ENCODE measurements around the gene DPCD. TPM values are rescaled to one million over a fixed set of nuclear protein-coding genes. Genes with fewer than 3 reads are reported as not detected.

The DPCD gene
- total RNA-seq, 2 experiments from 2014 or later, result 9.1 to 10.3 TPM

GRCh38 chr10:101577121-101577871 is 10.8 kb upstream of the DPCD start:
- H3K9me3 ChIP-seq (ENCODE audit: low read length), result no peaks in the 10 kb centered on the region
- no peak overlapping the region for H2AFZ ChIP-seq (ENCODE audit: low read length)
- TF ChIP-seq CTCF (conservative IDR thresholded peaks at IDR 0.05; ENCODE audit: low read length) (no peak), EZH2phosphoT487 (IDR thresholded peaks at IDR 0.05; ENCODE audit: borderline replicate concordance, low read depth, low read length) (no peak)
- H3K4me1 ChIP-seq (ENCODE audit: insufficient read depth, low read length, poor library complexity, severe bottlenecking), result peaks cover 8% of the 10 kb centered on the region
- no peak overlapping the region for H3K27ac ChIP-seq (ENCODE audit: low read depth, low read length, poor library complexity, severe bottlenecking)
- ChIA-PET POLR2A (interaction anchor here (0.9 kb wide), 1 partner anchor 204 kb away, joined by 4 read pairs; no protein-coding TSS in a partner anchor), CTCF (ENCODE audit: unreplicated experiment) (no interaction called here)
- H3K4me2 ChIP-seq (ENCODE audit: low read length), result no peak overlapping the region
- intact Hi-C loops (cut with micrococcal nuclease; ENCODE audit: unreplicated experiment), result no loop called here
- H3K79me2 ChIP-seq (ENCODE audit: insufficient read depth, low read depth, low read length), result no peaks in the 10 kb centered on the region
- H3K4me3 ChIP-seq (ENCODE audit: low read depth, low read length, poor library complexity, severe bottlenecking), result no peak overlapping the region
- BruUV-seq (replicated peaks), result no TSS peak
- H4K20me1 ChIP-seq (ENCODE audit: insufficient read depth, low read length), result no peaks in the 10 kb centered on the region
- DNase-seq (ENCODE audit: low spot score), result no peak
- H3K36me3 ChIP-seq (ENCODE audit: insufficient read depth, low read length), result 0 out of 2 replicates have a peak, but pooled peaks cover 3% of the 10 kb centered on the region
- H3K9me2 ChIP-seq (ENCODE audit: insufficient read depth, low read length), result no peaks in the 10 kb centered on the region

DNA sequence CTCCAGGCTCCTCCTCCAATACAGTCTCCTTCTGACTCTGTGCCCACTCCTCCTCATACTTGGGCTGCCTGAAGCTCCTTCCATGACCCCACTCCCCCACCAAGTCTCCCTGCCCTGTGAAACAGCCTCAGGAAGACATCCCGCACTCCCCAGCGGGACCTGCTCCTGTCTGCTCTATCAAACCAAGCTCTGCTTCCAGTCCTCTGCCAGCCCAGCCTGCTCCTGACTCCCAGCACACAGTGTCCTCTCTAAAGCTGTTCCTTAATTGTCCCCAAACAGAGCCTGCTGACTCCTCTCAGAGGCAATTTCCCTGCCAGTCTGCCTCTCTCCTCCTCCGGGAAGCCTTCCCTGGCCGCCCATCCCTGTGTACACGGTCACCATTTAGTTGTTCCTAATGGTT is 9.9 kb upstream of the DPCD start:
- BruUV-seq (replicated peaks), result no TSS peak
- no peak overlapping the region for H3K27ac ChIP-seq (ENCODE audit: low read depth, low read length, poor library complexity, severe bottlenecking)
- H3K36me3 ChIP-seq (ENCODE audit: insufficient read depth, low read length), result 0 out of 2 replicates have a peak, but pooled peaks cover 3% of the 10 kb centered on the region
- H3K4me1 ChIP-seq (ENCODE audit: insufficient read depth, low read length, poor library complexity, severe bottlenecking), result peaks cover 8% of the 10 kb centered on the region
- intact Hi-C loops (cut with micrococcal nuclease; ENCODE audit: unreplicated experiment), result no loop called here
- H4K20me1 ChIP-seq (ENCODE audit: insufficient read depth, low read length), result no peaks in the 10 kb centered on the region
- no peak overlapping the region for H2AFZ ChIP-seq (ENCODE audit: low read length)
- DNase-seq (ENCODE audit: low spot score), result no peak
- no peaks in the 10 kb centered on the region for H3K9me3 ChIP-seq (ENCODE audit: low read length)
- POLR2A ChIA-PET, result no interaction called here
- H3K9me2 ChIP-seq (ENCODE audit: insufficient read depth, low read length), result no peaks in the 10 kb centered on the region
- CTCF ChIA-PET (ENCODE audit: unreplicated experiment), result interaction anchor here (0.5 kb wide), 1 partner anchor 1881 kb away, joined by 9 read pairs; the partner anchor contains the start of gene CALHM1
- no peak for TF ChIP-seq CTCF (conservative IDR thresholded peaks at IDR 0.05; ENCODE audit: low read length)
- TF ChIP-seq EZH2phosphoT487 (IDR thresholded peaks at IDR 0.05; ENCODE audit: borderline replicate concordance, low read depth, low read length), result no peak
- H3K4me3 ChIP-seq (ENCODE audit: low read depth, low read length, poor library complexity, severe bottlenecking), result no peak overlapping the region
- no peak overlapping the region for H3K4me2 ChIP-seq (ENCODE audit: low read length)
- H3K79me2 ChIP-seq (ENCODE audit: insufficient read depth, low read depth, low read length), result no peaks in the 10 kb centered on the region

All from OCI-LY7 (cell line).